Stromal cell of bone marrow (primary cell): ENCODE results near the gene PSMC6.

ENCODE experiments used
- DNase-seq: peaks from one replicate; pipeline ENCODE4 v3.0.0-alpha.2; 2012; ENCODE audit warnings: low read depth

The PSMC6 gene

GRCh38 chr14:52706724-52707706 is at the start of gene PSMC6:
Gene PSMC6 (plus strand): TSS chr14:52707200. CDS start chr14:52707220, 20 bp downstream.
- DNase-seq: peak; percentile 84

- DNase-seq: no peak
Measured at GRCh38 chr14:52660325-52660724, 46.7 kb upstream of the PSMC6 start.

GRCh38 chr14:52660832-52661231 is 46.2 kb upstream of the PSMC6 start:
- no peak for DNase-seq

- no peak for DNase-seq
Measured at GRCh38 chr14:52661314-52661713, 45.7 kb upstream of the PSMC6 start.

GRCh38 chr14:52663850-52664249 is 43.1 kb upstream of the PSMC6 start:
- DNase-seq: no peak

- no peak for DNase-seq
Measured at GRCh38 chr14:52678591-52678990, 28.4 kb upstream of the PSMC6 start.

GRCh38 chr14:52683985-52684520 is 22.9 kb upstream of the PSMC6 start:
- DNase-seq: no peak

GRCh38 chr14:52686176-52686575 is 20.8 kb upstream of the PSMC6 start:
- no peak for DNase-seq

GRCh38 chr14:52690983-52691760 is 15.8 kb upstream of the PSMC6 start:
- no peak for DNase-seq

GRCh38 chr14:52692248-52692962 is 14.6 kb upstream of the PSMC6 start:
- DNase-seq: no peak

- no peak for DNase-seq
Measured at GRCh38 chr14:52693036-52693435, 14.0 kb upstream of the PSMC6 start.

GRCh38 chr14:52693532-52693931 is 13.5 kb upstream of the PSMC6 start:
- DNase-seq: no peak

GRCh38 chr14:52694761-52695480 is 12.1 kb upstream of the PSMC6 start:
- DNase-seq: no peak

GRCh38 chr14:52695481-52696091 is 11.4 kb upstream of the PSMC6 start, which contains the start of gene ERO1A:
Gene ERO1A (minus strand): TSS chr14:52695558. CDS start chr14:52695481, 77 bp downstream.
- peak; percentile 81 for DNase-seq

GRCh38 chr14:52700701-52701172 is 6.3 kb upstream of the PSMC6 start:
- no peak for DNase-seq

GRCh38 chr14:52701223-52701622 is 5.8 kb upstream of the PSMC6 start:
- DNase-seq: no peak

- peak; percentile 98 for DNase-seq
Measured at GRCh38 chr14:52703225-52703624, 3.8 kb upstream of the PSMC6 start.

- no peak for DNase-seq
Measured at GRCh38 chr14:52703664-52704063, 3.3 kb upstream of the PSMC6 start.

GRCh38 chr14:52706286-52706685 is 714 bp upstream of the PSMC6 start:
- no peak for DNase-seq

- DNase-seq: no peak
Measured at GRCh38 chr14:52711666-52712065, 4.7 kb downstream of the PSMC6 start.

- no peak for DNase-seq
Measured at GRCh38 chr14:52716155-52716554, 9.2 kb downstream of the PSMC6 start.
